Measurements from ENCODE around the gene BAK1. TPM values are rescaled to one million over a fixed set of nuclear protein-coding genes. Genes with fewer than 3 reads are reported as not detected.
"Not testable (repeated sequence)": the region's sequence is repeated elsewhere in the genome, so short reads cannot be mapped to it uniquely, and the experiment has no call there.

The BAK1 gene
- total RNA-seq, 2 donors from 2014 or later, result 12.4 to 17.7 TPM

- DNase-seq (ENCODE audit: low spot score), result peak; percentile 95
- intact Hi-C loops (cut with DNase I), result no loop called here
These were observed 9.1 kb downstream of the BAK1 start for GRCh38 chr6:33570806-33571636.

DNA sequence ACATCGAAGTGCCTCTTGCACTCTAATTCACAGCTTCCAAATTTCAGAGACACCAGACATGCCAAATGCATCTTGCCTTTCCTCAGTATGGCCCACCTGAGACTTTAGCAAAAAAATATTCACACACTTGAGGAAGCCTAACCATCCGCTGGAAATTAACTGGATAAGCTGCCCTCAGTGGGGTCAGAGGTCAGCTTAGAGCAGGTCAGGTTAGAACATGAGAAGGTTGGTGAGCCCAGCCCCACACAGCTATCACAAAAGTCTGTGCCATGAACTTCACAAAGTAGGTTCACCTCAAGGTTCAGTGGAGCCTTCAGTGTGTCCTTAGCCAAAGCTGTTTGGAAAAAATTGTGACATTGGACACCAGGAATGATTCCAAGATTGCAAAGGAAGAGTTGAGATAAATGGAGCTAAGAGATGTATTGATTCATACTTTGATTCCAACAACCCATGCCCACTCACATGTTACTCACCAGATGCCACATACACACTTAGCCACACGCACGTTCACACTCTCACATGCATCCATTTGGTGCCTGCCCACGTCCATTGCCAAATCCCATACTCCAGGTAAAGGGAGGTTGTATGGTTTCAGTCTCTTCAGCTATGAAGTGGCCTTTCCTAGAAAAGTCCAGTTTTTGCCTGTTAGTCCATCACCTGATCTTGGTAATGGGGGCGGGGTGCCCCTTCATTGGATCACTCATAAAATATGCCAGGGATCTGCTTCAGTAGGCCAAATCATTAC, 11.1 kb downstream of the BAK1 start:
- intact Hi-C loops (cut with DNase I), result no loop called here
- DNase-seq (ENCODE audit: low spot score), result no peak

DNA sequence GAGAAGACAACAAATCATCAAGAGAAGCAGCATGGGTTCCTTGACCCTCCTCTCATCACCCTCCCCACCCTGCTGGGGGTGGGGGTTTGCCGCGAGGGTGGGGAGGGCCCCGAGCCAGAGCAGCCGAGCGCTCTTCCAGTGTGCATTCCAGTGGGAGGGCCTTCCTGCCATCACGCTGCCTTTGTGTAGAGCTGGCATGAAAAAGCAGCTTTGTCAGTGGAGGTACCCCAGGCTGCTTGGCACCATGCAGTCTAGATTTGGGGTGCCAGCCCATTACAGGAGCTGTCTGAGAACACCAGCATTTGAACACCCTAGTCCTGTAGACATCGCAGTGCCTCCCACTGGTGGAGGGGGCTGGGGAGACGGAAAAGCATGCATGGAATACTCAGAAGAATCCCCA, 12.2 kb downstream of the BAK1 start:
- no peak for DNase-seq (ENCODE audit: low spot score)
- intact Hi-C loops (cut with DNase I), result no loop called here

- intact Hi-C loops (cut with DNase I), result no loop called here
- DNase-seq (ENCODE audit: low spot score), result no peak
These were observed 13.6 kb downstream of the BAK1 start for GRCh38 chr6:33566182-33567084.

- intact Hi-C loops (cut with DNase I), result no loop called here
- no peak for DNase-seq (ENCODE audit: low spot score)
These were observed 21.3 kb downstream of the BAK1 start for GRCh38 chr6:33558801-33559200.

- intact Hi-C loops (cut with DNase I), result no loop called here
- DNase-seq (ENCODE audit: low spot score), result no peak
These were observed 22.7 kb downstream of the BAK1 start for GRCh38 chr6:33557376-33557775.

- DNase-seq (ENCODE audit: low spot score); intact Hi-C loops (cut with DNase I): not testable (repeated sequence)
These were observed 27.2 kb downstream of the BAK1 start for GRCh38 chr6:33552883-33553282.

GRCh38 chr6:33552252-33552651, 27.8 kb downstream of the BAK1 start:
- no peak for DNase-seq (ENCODE audit: low spot score)
- intact Hi-C loops (cut with DNase I), result no loop called here

DNA sequence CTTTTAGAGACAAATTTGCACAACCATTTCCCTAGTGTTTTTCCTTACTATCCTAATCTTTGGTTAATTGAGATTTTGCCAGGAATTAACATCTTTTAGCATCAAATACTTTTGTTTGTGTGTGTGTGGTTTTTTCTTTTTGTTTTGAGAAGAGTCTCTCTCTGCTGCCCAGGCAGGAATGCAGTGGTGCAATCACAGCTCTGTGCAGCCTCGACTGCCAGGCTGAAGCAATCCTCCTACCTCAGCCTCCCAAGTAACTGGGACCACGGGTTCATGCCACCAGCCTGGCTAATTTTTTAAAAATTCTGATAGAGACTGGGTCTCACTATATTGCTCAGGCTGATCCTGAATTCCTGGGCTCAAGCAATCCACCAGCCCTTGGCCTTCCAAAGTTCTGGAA, 28.5 kb downstream of the BAK1 start:
- no peak for DNase-seq (ENCODE audit: low spot score)
- intact Hi-C loops (cut with DNase I), result no loop called here

DNA sequence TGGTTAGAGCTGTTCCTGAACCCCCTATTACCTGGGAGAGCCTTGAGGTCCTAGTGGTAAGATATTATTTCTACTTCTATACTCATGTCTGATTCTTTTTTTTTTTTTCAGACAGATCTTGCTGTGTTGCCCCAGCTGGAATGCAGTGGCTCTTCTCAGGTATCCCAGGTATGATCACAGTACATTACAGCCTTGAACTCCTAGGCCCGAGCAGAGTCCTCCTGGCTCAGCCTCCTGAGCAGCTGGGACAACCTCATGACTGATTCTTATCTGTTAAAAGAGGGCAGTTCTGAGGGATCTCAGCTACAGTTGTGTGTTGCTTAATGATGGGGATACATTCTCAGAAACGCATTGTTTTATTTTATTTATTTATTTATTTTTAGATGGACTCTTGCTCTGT, 30.2 kb downstream of the BAK1 start:
- DNase-seq (ENCODE audit: low spot score), result no peak
- intact Hi-C loops (cut with DNase I), result no loop called here

- intact Hi-C loops (cut with DNase I), result no loop called here
These were observed 30.9 kb downstream of the BAK1 start for GRCh38 chr6:33549196-33549595.

GRCh38 chr6:33547499-33547898, 32.6 kb downstream of the BAK1 start:
- intact Hi-C loops (cut with DNase I), result no loop called here

More at GRCh38 chr6:33549196-33549595, 30.9 kb downstream of the BAK1 start:
- DNase-seq (ENCODE audit: low spot score), result no peak

GRCh38 chr6:33546766-33547165, 33.3 kb downstream of the BAK1 start:
- DNase-seq (ENCODE audit: low spot score), result no peak
- intact Hi-C loops (cut with DNase I), result no loop called here

More at GRCh38 chr6:33547499-33547898, 32.6 kb downstream of the BAK1 start:
- no peak for DNase-seq (ENCODE audit: low spot score)

DNA sequence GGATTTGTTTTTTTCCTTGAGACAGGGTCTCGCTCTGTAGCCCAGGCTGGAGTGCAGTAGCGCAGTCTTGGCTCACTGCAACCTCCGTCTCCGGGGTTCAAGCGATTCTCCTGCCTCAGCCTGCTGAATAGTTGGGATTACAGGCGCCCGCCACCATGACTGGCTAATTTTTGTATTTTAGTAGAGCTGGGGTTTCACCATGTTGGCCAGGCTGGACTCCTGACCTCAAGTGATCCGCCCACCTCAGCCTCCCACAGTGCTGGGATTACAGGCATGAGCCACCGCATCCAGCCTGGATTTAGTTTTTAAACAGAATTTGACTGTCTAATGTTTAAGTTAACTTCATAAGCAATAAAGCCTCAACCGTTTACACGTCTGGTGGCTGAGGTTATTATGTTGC, 34.8 kb downstream of the BAK1 start:
- DNase-seq (ENCODE audit: low spot score); intact Hi-C loops (cut with DNase I): not testable (repeated sequence)

GRCh38 chr6:33543116-33543515, 37.0 kb downstream of the BAK1 start:
- DNase-seq (ENCODE audit: low spot score), result no peak
- intact Hi-C loops (cut with DNase I), result no loop called here

- no peak for DNase-seq (ENCODE audit: low spot score)
- intact Hi-C loops (cut with DNase I), result no loop called here
These were observed 39.3 kb downstream of the BAK1 start for GRCh38 chr6:33540768-33541167.

GRCh38 chr6:33534702-33535101, 45.4 kb downstream of the BAK1 start:
- DNase-seq (ENCODE audit: low spot score), result no peak
- intact Hi-C loops (cut with DNase I), result no loop called here

DNA sequence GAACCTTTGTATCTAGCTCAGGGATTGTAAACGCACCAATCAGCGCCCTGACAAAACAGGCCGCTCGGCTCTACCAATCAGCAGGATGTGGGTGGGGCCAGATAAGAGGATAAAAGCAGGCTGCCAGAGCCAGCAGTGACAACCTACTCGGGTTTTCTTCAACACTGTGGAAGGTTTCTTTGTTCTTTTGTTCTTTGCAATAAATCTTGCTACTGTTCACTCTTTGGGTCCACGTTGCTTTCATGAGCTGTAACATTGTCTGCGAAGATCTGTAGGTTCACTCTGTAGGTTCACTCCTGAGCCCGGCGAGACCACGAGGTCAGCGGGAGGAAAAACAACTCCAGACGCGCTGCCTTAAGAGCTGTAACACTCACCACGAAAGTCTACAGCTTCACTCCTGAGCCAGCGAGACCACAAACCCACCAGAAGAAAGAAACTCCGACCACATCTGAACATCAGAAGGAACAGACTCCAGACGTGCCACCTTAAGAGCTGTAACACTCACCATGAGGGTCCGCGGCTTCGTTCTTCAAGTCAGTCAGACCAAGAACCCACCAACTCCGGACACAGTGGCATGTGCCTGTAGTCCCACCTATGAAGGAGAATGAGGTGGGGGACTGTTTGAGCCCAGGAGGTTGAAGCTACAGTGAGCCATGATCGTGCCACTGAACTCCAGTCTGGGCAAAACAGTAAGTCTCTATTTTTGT, 46.8 kb downstream of the BAK1 start:
- DNase-seq (ENCODE audit: low spot score); intact Hi-C loops (cut with DNase I): not testable (repeated sequence)

- DNase-seq (ENCODE audit: low spot score); intact Hi-C loops (cut with DNase I): not testable (repeated sequence)
These were observed 47.6 kb downstream of the BAK1 start for GRCh38 chr6:33532431-33532830.

Data from posterior vena cava (tissue), 2 donors.